Activated B cell treated with CpG ODN at 0.5 μM for 24 hours (primary cell): ENCODE data around the gene ZGLP1. TPM values are rescaled to one million over a fixed set of nuclear protein-coding genes. Genes with fewer than 3 reads are reported as not detected.
A peak's percentile ranks its signal among the peaks of the same experiment; 100 is the strongest.

Experiments used
- ATAC-seq: fragments of 200-7000 bp; cut with Tn5 transposase; one replicate; pipeline ENCODE4 v1.10.0; 2021; ENCODE audit warnings: low read depth, mild to moderate bottlenecking, moderate library complexity
- CTCF ChIA-PET: fragments of 350-600 bp; sonication (Branson Sonifier 250); formaldehyde crosslinking; loops from one replicate; lab custom pipeline; 2021; ENCODE audit warnings: antibody characterized with exemption; lab: Charles Lee
- POLR2A ChIA-PET: fragments of 350-600 bp; sonication (Branson Sonifier 250); formaldehyde crosslinking; loops from one replicate; lab custom pipeline; 2021; ENCODE audit warnings: antibody characterized with exemption; lab: Charles Lee
- DNase-seq: peaks from one replicate; pipeline ENCODE4 v3.0.0; 2022
- H3K27ac Mint-ChIP-seq: one replicate; pipeline ENCODE4 v1.8.0; 2020; ENCODE audit warnings: mixed read lengths
- H3K27me3 Mint-ChIP-seq: one replicate; pipeline ENCODE4 v1.8.0; 2021; ENCODE audit warnings: mixed read lengths
- H3K36me3 Mint-ChIP-seq: one replicate; pipeline ENCODE4 v1.8.0; 2021; ENCODE audit warnings: low read depth, mixed read lengths
- H3K4me1 Mint-ChIP-seq: one replicate; pipeline ENCODE4 v1.8.0; 2021; ENCODE audit warnings: mixed read lengths
- H3K4me3 Mint-ChIP-seq: one replicate; pipeline ENCODE4 v1.8.0; 2020; ENCODE audit warnings: mild to moderate bottlenecking, mixed read lengths
- H3K9me3 Mint-ChIP-seq: one replicate; pipeline ENCODE4 v1.8.0; 2020; ENCODE audit warnings: mixed read lengths
- CTCF ChIP-seq: fragments of 200-600 bp; IDR thresholded peaks from one replicate; pipeline ENCODE4 v1.8.0; 2022; ENCODE audit warnings: antibody characterized with exemption, mild to moderate bottlenecking
- intact Hi-C: fragments of 100-400 bp; cut with micrococcal nuclease; formaldehyde crosslinking; loops from one replicate; pipeline ENCODE4 v1.15.1; 2024
- total RNA-seq: library from RNA; stranded (reverse); gene quantifications from 2 replicates; pipeline ENCODE4 v1.2.3, GENCODE V29; 2022

The ZGLP1 gene
- 4.5 and 5.1 TPM in 2 replicates for total RNA-seq

GRCh38 chr19:10309423-10309822 is at the start of gene ZGLP1:
Gene ZGLP1, minus strand, starts transcription at chr19:10309815.
- H3K27me3 Mint-ChIP-seq, result no peaks in the 10 kb centered on the region
- peaks cover 12% of the 10 kb centered on the region for H3K36me3 Mint-ChIP-seq
- DNase-seq (no peak), ATAC-seq (no peak)
- TF ChIP-seq CTCF, result no peak
- peaks cover 3% of the 10 kb centered on the region for H3K4me1 Mint-ChIP-seq
- ChIA-PET CTCF (no interaction called here), POLR2A (interaction anchor here (0.9 kb wide), 1 partner anchor 39 kb away, joined by 3 read pairs; no protein-coding TSS in a partner anchor)
- no peak within 1 kb of the TSS for H3K27ac Mint-ChIP-seq
- H3K4me3 Mint-ChIP-seq, result no peak within 1 kb of the TSS
- intact Hi-C loops, result no loop called here
- no peaks in the 10 kb centered on the region for H3K9me3 Mint-ChIP-seq

- Mint-ChIP-seq H3K4me3 (no peak overlapping the region), H3K9me3 (no peaks in the 10 kb centered on the region), H3K4me1 (no peaks in the 10 kb centered on the region), H3K27ac (no peak overlapping the region), H3K36me3 (peaks cover 74% of the 10 kb centered on the region), H3K27me3 (no peaks in the 10 kb centered on the region)
- no peak for DNase-seq
- ATAC-seq, result no peak
- CTCF ChIA-PET, result no interaction called here
- intact Hi-C loops, result no loop called here
- POLR2A ChIA-PET, result no interaction called here
- TF ChIP-seq CTCF, result no peak
Measured at GRCh38 chr19:10356431-10356830, 46.8 kb upstream of the ZGLP1 start.

DNA sequence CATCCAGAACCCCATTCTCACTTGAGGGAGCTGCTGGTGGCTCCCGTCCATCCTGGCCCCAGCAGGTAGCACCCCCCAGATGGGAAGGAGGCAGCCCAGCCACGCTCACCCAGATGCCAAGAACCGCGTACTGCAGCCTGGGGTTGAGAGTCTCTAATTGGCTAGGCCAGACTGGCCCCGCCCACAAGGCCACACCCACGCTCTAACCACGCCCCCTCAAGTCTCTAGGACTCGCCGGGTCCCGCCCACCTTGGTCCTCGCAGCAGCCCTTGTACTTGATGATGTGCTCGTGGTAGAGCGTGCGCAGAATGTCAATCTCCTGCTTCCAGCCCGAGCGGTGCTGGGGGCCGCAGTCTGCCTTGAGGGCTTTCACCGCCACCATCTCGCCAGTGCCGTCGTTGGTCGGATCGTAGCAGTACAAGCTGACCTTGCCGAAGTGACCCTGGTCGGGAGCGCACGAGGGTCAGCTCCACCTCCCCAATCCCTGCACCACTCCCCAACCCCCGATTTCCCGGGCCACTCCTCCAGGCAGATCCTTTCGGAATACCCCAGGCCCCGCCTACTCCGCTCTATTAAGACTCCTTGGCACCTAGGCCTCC is 44.3 kb upstream of the ZGLP1 start:
- TF ChIP-seq CTCF, result no peak
- Mint-ChIP-seq H3K9me3 (no peaks in the 10 kb centered on the region), H3K36me3 (peaks cover 66% of the 10 kb centered on the region)

GRCh38 chr19:10352764-10353671 is 43.4 kb upstream of the ZGLP1 start:
- no peaks in the 10 kb centered on the region for H3K9me3 Mint-ChIP-seq
- H3K36me3 Mint-ChIP-seq, result peaks cover 60% of the 10 kb centered on the region
- no peak for TF ChIP-seq CTCF
- ChIA-PET POLR2A (no interaction called here), CTCF (no interaction called here)
- H3K4me1 Mint-ChIP-seq, result no peaks in the 10 kb centered on the region
- ATAC-seq (no peak), DNase-seq (no peak)
- H3K27ac Mint-ChIP-seq, result no peak overlapping the region
- H3K27me3 Mint-ChIP-seq, result no peaks in the 10 kb centered on the region
- intact Hi-C loops, result no loop called here
- no peak overlapping the region for H3K4me3 Mint-ChIP-seq

More for the DNA sequence above, 44.3 kb upstream of the ZGLP1 start:
- no peaks in the 10 kb centered on the region for H3K27me3 Mint-ChIP-seq
- intact Hi-C loops, result no loop called here
- H3K4me3 Mint-ChIP-seq, result no peak overlapping the region
- POLR2A ChIA-PET, result no interaction called here
- H3K4me1 Mint-ChIP-seq, result no peaks in the 10 kb centered on the region
- peak; percentile 50 for ATAC-seq
- CTCF ChIA-PET, result no interaction called here
- no peak for DNase-seq
- no peak overlapping the region for H3K27ac Mint-ChIP-seq

DNA sequence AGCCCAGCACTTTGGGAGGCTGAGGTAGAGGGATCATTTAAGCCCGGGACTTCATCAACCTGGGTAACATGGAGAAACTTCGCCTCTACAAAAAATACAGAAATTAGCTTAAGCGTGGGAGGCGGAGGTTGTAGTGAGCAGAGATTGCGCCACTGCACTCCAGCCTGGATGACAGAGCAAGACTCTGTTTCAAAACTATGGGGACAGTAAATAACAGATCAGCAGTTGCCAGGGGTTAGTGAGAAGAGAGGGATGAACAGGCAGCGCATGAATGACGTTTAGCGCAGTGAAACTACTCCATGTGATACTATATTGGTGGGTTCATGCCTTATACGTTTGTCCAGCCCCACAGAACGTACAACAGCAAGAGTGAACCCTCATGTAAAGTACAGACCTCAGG is 36.9 kb upstream of the ZGLP1 start:
- Mint-ChIP-seq H3K36me3 (peaks cover 14% of the 10 kb centered on the region), H3K27me3 (no peaks in the 10 kb centered on the region), H3K9me3 (no peaks in the 10 kb centered on the region), H3K4me3 (no peak overlapping the region), H3K4me1 (no peaks in the 10 kb centered on the region), H3K27ac (no peak overlapping the region)
- ChIA-PET POLR2A (no interaction called here), CTCF (no interaction called here)
- ATAC-seq (no peak), DNase-seq (no peak)
- no peak for TF ChIP-seq CTCF
- intact Hi-C loops, result no loop called here
